HG02588 (cell line): ENCODE results near the gene TBC1D13.
"Not testable (repeated sequence)": the region's sequence is repeated elsewhere in the genome, so short reads cannot be mapped to it uniquely, and the experiment has no call there.

Experiments
- ATAC-seq: cut with Tn5 transposase; IDR thresholded peaks from one replicate; pipeline ENCODE4 v1.9.1; 2021; ENCODE audit warnings: mild to moderate bottlenecking, moderate library complexity; ENCODE audit not compliant: unreplicated experiment

Gene TBC1D13, protein sequence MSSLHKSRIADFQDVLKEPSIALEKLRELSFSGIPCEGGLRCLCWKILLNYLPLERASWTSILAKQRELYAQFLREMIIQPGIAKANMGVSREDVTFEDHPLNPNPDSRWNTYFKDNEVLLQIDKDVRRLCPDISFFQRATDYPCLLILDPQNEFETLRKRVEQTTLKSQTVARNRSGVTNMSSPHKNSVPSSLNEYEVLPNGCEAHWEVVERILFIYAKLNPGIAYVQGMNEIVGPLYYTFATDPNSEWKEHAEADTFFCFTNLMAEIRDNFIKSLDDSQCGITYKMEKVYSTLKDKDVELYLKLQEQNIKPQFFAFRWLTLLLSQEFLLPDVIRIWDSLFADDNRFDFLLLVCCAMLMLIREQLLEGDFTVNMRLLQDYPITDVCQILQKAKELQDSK

GRCh38 chr9:128786681-128787601 lies at the start of gene TBC1D13:
Gene TBC1D13, plus strand, starts transcription at chr9:128787253. Its CDS starts 101 bp downstream, at chr9:128787354.
- peak; percentile 80 for ATAC-seq

- no peak for ATAC-seq
These were observed 44.7 kb upstream of the TBC1D13 start for GRCh38 chr9:128742401-128742800.

- ATAC-seq: no peak
These were observed 43.6 kb upstream of the TBC1D13 start for GRCh38 chr9:128743421-128743820.

GRCh38 chr9:128747241-128747640 lies 39.8 kb upstream of the TBC1D13 start:
- no peak for ATAC-seq

- no peak for ATAC-seq
These were observed 36.0 kb upstream of the TBC1D13 start for GRCh38 chr9:128750926-128751595.

DNA sequence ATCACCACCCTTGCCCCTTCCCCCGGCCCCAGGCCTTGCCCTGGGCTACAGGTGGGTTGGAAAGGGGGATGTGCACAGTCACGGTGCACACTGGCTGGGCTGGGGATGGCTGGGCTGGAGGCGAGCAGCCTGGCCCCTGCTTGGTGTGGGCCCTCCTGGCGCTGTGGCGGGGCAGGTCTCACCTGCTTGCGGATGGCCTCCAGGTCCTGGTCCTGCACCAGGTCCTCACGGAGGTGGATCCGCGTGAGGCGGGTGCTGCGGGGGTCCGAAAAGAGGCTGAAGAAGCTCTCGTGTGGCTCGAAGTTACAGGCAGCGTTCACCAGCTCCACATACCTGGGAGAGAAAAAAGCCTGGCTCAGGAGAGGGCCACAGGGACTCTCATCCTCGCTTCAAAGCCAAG lies 33.4 kb upstream of the TBC1D13 start:
- ATAC-seq: no peak

GRCh38 chr9:128757602-128758001 lies 29.5 kb upstream of the TBC1D13 start:
- no peak for ATAC-seq

DNA sequence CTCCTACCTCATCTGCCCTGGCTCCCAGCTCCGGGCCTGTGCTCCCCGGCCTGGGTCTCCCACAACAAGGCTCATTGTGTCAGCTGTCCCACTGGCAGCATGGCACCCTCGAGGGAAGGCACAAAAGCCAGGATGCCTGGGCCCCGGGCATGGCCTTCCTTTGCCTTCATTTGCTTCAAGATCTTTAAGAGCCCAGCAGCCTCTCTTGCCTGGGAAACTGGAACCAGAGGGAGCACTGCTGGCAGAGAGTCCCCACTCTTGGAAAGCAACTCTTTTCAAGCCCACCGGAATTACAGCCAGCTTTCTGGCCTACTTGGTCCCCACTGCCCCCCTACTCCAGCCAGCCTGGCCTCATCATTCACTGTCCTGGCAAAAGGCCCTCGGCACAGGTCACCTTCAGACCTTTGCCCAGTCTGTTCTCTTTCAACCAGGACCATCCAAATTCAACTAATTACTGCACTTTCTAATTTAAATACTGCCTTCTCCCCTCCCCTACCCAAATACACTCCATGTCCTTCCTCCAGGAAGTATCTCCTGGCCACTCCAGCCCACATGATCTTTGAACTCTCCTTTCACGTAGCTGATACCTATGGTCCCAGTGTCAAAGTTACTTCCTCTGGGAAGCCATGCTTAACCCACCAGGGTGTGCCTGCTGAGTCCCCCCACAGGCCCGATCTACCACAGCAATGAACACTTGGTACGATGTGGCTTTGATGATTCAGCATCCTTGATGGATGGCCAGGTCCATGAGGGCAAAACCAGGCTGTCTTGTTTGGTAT lies 24.2 kb upstream of the TBC1D13 start:
- no peak for ATAC-seq

DNA sequence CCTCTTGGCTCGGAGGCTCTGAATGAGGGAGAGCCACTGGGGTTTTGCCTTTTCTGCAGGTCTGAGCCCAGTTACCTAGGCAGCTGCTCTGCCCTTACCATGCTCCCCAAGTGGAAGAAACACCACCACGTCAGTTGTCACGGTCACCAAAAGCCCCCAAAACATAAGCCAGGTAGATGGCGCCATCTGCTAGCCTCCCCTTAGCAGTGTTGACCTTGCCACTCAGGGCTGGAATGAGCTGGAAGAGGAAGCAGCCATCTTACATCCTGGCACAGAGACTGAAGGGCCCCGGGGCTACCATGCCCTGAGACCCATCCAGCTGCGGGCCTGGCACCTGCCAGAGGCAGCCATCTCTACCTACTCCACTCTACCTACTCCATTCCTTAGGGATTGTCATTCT lies 22.7 kb upstream of the TBC1D13 start:
- no peak for ATAC-seq

DNA sequence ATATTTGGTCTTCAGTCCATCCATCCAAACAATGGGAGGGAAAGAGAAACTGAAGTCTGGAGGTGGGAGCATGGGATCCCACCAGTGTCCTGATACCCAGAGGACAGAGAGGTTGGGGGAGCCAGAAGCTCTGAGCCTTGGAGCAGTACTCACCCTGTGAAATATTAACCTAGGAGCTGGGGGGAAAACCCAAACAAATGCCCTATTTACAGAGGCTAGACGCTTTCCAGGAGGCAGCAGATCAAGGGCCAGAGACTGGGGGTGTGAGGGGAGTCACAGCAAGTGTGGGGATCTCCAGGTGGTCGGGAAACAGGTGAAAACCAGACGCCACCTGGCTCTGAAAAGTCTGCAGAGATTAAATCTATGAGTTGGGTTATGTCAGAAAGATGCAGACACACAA lies 21.6 kb upstream of the TBC1D13 start:
- ATAC-seq: no peak

DNA sequence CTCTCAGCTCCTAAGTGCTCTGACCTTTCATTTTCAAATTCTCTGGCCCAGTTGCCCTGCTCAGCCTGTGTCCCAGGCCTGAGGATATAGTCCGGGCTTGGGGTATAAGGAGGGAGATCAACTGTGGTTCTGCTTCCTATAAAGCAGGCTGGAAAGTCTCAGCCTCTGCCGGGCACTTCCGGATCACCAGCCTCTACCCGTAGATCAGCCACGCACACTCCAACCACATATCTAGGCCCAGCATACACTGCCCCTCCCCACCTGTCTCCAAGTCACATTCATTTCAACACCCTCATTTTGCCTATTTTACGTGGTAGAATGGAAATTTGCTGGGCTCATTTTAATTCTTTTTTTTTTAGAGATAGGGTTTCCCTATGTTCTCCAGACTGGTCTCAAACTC lies 18.4 kb upstream of the TBC1D13 start:
- ATAC-seq: no peak

DNA sequence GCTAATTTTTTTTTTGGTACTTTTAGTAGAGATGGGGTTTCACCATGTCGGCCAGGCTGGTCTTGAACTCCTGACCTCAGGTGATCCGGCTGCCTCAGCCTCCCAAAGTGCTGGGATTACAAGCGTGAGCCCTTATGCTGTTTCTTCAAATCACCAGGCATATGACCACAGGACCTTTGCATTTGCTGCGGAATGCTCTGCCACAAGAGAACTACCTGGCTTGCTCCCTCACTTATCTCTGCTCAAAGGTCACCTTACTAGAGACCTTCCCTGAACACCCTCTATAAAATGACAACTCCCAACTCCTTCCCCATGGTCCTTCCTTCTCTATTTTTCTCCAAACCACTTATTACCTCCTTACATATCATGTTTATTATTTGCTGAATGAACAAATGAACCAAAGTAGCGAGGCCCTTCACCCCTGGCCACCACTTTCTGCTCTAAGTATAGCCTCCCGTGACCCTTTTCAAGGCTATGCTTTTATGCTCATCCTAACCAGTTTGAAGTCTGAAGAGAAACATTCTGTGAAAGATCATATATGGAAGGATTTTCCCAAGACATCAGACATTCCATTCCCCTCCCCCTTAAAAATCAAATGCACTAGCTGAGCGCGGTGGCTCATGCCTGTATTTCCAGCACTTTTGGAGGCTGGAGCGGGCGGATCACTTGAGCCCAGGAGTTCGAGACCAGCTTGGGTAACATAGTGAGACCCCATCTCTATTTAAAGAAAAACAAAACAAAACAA lies 16.6 kb upstream of the TBC1D13 start:
- ATAC-seq: no peak

DNA sequence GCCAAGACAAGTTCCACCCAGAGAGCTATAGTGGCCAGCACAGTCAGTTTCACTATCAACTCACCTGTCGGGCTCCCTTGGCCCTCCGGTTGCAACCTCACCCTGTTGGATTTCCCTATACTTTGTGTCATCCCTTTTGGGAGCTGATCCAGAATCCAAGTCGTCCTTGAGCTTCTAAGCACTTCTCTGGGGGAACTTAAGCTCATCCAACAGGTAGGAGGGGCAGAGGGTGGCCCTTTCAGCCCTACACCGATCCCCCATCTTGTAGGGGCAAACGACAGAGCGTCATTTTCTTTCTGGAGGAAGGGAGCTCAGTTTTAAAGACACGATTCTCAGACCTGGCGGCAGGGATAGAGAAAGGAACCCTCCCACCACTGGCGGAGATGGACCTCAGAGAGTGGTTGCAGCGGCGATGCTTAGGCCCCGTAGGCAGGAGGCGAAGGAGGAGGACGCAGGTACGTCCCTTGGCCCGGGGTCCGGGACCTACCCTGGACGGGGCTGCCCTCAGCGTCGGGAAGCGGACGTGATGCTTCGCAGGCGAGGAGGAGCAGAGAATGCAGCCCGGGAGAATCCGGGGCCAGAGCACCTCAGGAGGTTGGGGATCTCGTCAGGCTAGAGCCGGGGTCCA lies 15.8 kb upstream of the TBC1D13 start:
- peak; percentile 17 for ATAC-seq

- peak; percentile 89 for ATAC-seq
These were observed 15.1 kb upstream of the TBC1D13 start, which contains the start of gene ZER1 for GRCh38 chr9:128771745-128772519. Gene ZER1, minus strand, starts transcription at chr9:128771927. Its CDS starts 16,362 bp downstream, at chr9:128755565.

DNA sequence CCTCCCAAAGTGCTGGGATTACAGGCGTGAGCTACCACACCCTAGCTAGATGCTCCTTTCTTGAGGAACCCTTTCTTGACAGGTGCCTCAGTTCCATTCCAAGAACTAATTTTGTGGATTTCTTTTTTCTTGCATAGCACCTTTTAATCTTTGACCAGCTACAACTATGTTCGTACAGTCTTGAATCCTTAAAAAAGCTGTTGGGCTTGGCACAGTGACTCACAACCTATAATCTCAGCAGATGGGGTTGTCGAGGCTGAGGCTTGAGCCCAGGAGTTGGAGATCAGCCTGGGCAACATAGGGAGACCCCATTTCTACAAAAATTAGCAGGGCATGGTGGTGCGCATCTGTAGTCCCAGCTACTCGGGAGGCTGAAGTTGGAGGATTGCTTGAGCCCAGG lies 14.0 kb upstream of the TBC1D13 start:
- no peak for ATAC-seq

DNA sequence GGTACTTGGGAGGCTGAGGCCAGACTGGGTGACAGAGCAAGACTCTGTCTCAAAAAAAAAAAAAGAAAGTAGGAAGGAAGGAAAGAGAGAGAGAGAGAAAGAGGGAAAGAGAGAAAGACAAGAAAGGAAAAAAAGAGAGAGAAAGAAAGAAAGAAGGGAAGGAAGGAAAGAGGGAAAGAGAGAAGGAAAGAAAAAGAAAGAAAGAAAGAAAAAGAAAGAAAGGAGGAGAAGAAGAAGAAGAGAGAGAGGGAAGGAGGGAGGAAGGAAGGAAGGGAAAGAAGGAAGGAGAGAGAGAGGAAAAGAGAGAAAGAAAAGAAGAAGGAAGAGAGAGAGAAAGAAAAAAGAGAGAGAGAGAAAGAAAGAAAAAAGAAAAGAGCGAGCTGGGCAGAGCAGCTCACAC lies 12.2 kb upstream of the TBC1D13 start:
- no peak for ATAC-seq

- not testable (repeated sequence) for ATAC-seq
These were observed 7.0 kb upstream of the TBC1D13 start for GRCh38 chr9:128780093-128780492.
